ENCODE measurements around the gene RNF4.
"Not testable (repeated sequence)": the region's sequence is repeated elsewhere in the genome, so short reads cannot be mapped to it uniquely, and the experiment has no call there.

Gene RNF4

GRCh38 chr4:2468456-2469191 lies at the start of gene RNF4:
RNF4 (plus strand) TSS chr4:2469106; CDS start chr4:2490494, 21,388 bp downstream.
- FAIRE-seq = peak; percentile 46
- peak; percentile 99 for DNase-seq (ENCODE audit: insufficient read length, low spot score)

GRCh38 chr4:2419814-2420213 lies 49.1 kb upstream of the RNF4 start:
- DNase-seq (ENCODE audit: insufficient read length, low spot score) (no peak), FAIRE-seq (no peak)

GRCh38 chr4:2421928-2422327 lies 47.0 kb upstream of the RNF4 start:
- DNase-seq (ENCODE audit: insufficient read length, low spot score) = no peak
- no peak for FAIRE-seq

- FAIRE-seq (no peak), DNase-seq (ENCODE audit: insufficient read length, low spot score) (no peak)
Measured at GRCh38 chr4:2423066-2423465, 45.8 kb upstream of the RNF4 start.

- no peak for DNase-seq (ENCODE audit: insufficient read length, low spot score)
- FAIRE-seq = no peak
Measured at GRCh38 chr4:2423695-2424094, 45.2 kb upstream of the RNF4 start.

GRCh38 chr4:2424581-2424980 lies 44.3 kb upstream of the RNF4 start:
- DNase-seq (ENCODE audit: insufficient read length, low spot score) = no peak
- no peak for FAIRE-seq

GRCh38 chr4:2425386-2426068 lies 43.4 kb upstream of the RNF4 start:
- FAIRE-seq (no peak), DNase-seq (ENCODE audit: insufficient read length, low spot score) (no peak)

- FAIRE-seq (no peak), DNase-seq (ENCODE audit: insufficient read length, low spot score) (no peak)
Measured at GRCh38 chr4:2426069-2426397, 42.9 kb upstream of the RNF4 start.

GRCh38 chr4:2426711-2427275 lies 42.1 kb upstream of the RNF4 start:
- no peak for FAIRE-seq

GRCh38 chr4:2427383-2428334 lies 41.2 kb upstream of the RNF4 start:
- FAIRE-seq (no peak), DNase-seq (ENCODE audit: insufficient read length, low spot score) (no peak)

More at GRCh38 chr4:2426711-2427275, 42.1 kb upstream of the RNF4 start:
- DNase-seq (ENCODE audit: insufficient read length, low spot score) = no peak

GRCh38 chr4:2428496-2429213 lies 40.3 kb upstream of the RNF4 start:
- FAIRE-seq = no peak
- DNase-seq (ENCODE audit: insufficient read length, low spot score) = no peak

- not testable (repeated sequence) for FAIRE-seq; DNase-seq (ENCODE audit: insufficient read length, low spot score)
Measured at GRCh38 chr4:2429945-2430757, 38.8 kb upstream of the RNF4 start.

- FAIRE-seq (no peak), DNase-seq (ENCODE audit: insufficient read length, low spot score) (no peak)
Measured at GRCh38 chr4:2432004-2432403, 36.9 kb upstream of the RNF4 start.

- FAIRE-seq = peak; percentile 63
- peak; percentile 56 for DNase-seq (ENCODE audit: insufficient read length, low spot score)
Measured at GRCh38 chr4:2432991-2433530, 35.8 kb upstream of the RNF4 start.

- no peak for DNase-seq (ENCODE audit: insufficient read length, low spot score)
- FAIRE-seq = peak; percentile 33
Measured at GRCh38 chr4:2433609-2434350, 35.1 kb upstream of the RNF4 start.

GRCh38 chr4:2434420-2434819 lies 34.5 kb upstream of the RNF4 start:
- DNase-seq (ENCODE audit: insufficient read length, low spot score) (no peak), FAIRE-seq (no peak)

- FAIRE-seq (no peak), DNase-seq (ENCODE audit: insufficient read length, low spot score) (no peak)
Measured at GRCh38 chr4:2436301-2436700, 32.6 kb upstream of the RNF4 start.

GRCh38 chr4:2436761-2437474 lies 32.0 kb upstream of the RNF4 start:
- no peak for DNase-seq (ENCODE audit: insufficient read length, low spot score)
- FAIRE-seq = no peak

Measured in HTR-8/SVneo (cell line).